Measurements from ENCODE around the gene ASB18.

Gene ASB18

DNA sequence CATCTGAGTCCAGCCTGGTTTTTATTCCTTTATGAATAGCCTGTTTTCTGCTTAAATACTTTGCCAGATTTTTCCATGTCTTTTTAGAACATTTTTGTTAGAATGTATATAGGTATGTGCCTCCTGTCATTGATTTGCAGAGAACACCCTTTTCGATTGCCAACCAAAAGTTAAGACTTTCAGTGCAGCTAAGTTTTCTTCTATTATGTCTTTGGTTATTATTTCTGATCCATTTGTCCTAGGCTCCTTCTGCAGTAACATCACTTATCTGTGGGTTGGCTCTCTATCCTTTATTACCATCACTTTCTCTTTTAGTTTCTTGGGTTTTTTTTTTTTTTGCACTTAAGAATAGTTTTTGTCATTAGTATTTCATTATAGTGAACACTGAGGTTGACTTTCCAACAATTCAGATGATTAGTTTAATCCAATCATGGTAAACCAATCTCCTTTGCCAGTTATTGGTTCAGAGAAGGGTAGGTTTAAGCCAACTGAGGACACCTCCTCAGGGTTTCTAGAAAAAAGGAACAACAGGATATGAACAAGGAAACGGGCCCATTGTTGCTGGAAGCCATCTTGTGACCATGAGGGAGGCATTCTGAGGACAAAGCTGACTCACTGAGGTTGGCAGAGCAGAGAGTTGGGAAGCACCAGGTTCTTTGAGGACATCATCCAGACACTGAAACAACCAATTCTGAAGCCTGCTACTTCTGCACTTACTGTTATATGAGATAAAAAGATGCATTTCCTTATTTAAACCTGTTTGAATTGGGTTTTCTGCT, 58.1 kb downstream of the ASB18 start:
- DNase-seq: no peak

DNA sequence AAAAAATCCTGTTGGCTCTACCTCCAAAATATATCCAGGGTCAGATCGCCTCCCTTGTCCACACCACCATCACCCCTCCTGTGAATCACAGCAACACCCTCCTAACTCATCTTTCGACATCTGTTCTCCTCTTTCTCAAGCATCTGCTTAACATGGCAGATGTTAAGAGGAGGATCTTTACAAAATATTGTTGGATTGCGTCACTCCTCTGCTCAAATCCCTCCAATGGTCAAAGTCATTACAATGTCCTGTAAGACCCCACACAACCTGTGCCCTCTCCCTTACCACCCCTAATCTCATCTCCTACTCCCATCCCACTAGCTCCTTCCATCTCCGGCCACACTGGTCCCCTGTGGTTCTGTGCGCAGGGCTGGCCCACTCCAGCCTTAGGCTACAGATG, 59.3 kb downstream of the ASB18 start:
- DNase-seq: no peak

DNA sequence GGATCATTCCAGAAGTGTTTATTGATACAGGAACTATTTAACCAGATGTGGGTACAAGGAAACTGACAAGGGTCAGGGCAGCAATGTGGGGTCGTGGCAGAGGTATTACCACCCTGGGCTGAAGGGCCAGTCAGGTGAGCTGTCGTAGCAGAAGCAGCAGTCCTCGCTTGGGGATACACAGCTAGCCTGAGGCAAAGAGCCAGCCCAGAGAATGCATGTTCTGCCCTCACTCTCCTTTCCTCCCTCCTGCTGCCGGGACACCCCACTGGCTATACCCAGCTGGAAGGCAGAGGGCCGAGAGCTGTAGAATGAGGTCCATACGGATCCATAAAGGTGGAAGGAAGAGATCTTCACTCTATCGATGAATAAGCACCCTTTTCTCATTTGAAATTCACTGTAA, 63.8 kb downstream of the ASB18 start:
- no peak for DNase-seq

DNA sequence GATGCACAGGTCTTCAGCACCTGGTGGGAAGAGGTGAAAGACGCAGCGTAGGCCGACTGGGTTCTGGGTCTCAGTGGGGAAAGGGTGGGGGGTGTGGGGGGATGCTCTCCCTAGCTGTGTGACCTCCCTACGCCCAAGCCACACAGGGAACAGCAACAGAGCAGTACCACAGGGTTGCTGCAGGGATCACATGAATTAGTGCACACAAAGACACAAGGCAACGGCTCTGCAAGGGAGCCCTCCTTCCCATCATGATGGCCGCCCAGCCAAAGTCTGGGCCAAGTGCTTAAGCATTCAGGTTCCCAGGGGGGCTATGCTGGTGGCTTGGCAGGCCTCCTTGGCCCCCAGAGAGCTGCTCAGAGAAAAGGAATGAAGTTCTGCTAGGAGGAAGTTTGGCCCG, 67.8 kb downstream of the ASB18 start:
- no peak for DNase-seq

- no peak for DNase-seq
These were observed 68.5 kb downstream of the ASB18 start for GRCh38 chr2:236195726-236196125.

DNA sequence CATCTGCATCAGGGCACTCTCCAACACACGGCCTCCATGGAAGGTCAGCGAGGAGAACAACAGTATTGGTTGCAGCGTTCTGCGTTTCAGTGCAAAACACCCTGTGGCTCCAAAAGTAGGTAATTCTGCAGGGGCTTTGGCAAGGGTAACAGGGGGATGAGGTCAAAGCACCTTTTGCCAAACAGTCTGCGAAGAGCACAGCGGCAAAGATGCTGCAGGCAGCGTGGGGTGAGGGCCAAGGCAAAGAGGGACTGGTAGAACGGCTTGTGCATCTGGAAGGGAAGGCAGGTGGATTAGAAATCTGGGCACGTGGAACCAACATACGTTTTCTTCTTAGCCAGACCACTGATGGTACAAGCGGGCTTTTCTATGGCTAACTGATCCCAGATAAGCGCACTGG, 69.4 kb downstream of the ASB18 start:
- DNase-seq: no peak

GRCh38 chr2:236193026-236193425, 71.2 kb downstream of the ASB18 start:
- DNase-seq: no peak

GRCh38 chr2:236190674-236191073, 73.5 kb downstream of the ASB18 start:
- DNase-seq: no peak

DNA sequence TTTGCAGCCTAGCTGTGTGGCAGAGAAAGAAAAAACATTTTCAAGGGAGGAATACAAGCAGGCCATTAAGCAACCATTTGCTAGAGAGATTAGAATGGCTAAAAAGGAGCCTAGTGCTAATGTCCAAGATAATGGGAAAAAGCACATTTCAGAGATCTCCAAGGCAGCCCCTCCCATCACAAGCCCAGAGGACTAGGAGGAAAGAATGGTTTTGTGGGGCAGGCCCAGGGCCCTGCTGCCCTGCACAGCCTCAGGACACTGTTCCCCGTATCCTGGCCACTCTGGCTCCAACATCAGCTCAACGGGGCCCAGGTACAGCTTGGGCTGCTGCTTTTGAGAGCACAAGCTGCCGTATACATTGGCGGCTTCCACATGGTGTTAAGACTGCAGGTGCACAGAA, 79.5 kb downstream of the ASB18 start:
- DNase-seq: no peak

DNA sequence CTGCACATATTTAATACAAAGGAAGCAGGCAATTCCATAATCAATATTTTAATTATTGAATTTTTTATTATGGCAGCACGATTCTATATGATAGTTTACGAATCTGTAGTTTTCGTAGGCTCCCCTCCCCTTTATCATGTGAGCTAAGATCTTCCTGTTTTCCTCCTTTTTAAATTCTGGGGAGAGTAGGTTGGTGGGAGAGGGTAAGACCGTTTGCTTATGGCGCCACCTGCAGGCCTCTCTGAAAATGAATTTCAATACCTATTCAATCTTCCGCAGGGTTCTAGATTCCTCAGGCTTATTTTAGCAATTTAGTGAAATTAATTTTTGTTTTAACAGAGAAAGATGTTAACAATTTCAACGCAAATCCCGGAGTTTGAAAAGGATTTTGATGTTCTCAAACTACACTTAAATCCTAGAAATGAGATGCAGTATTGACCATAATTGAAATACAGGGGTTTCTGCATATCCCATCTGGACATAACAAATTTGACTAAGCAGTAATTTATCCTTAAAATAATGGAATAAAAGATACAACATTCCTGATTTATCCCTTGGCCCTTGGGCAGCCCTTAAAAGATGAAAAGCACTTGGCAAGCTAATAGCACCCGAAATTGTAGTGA, 83.3 kb downstream of the ASB18 start:
- no peak for DNase-seq

DNA sequence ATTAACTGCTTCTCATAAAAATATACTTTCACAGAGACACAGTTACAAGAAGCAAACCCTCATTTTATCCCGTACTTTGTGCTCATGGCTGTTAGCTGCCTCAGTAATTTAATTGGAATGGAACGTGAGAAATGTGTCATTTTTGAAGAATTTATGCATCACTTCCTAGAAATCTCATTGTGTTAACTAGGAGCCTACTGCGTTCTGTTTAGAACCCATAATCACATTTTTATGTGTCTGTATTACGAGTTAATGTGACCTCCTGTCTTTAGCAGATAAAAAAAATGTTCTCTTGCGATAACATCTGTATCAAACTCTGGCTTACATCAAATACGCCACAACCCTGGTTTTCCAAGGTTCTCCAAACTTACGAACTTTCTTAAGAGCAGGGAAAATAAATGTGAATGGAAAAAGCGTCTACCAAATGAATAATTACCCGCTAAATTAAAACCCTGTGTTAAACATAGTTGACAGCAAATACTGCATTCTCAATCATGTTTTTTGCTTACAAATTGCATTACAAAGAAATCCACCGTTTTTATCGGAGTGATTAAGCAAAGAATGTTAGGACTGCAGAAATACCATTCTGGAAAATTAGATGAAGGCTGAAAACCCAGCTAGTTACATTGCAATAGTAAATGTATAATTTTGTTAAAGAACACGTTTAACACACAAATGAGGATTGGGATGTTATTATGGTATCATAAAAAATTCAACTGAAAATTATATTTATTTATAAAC, 84.0 kb downstream of the ASB18 start:
- DNase-seq: no peak

DNA sequence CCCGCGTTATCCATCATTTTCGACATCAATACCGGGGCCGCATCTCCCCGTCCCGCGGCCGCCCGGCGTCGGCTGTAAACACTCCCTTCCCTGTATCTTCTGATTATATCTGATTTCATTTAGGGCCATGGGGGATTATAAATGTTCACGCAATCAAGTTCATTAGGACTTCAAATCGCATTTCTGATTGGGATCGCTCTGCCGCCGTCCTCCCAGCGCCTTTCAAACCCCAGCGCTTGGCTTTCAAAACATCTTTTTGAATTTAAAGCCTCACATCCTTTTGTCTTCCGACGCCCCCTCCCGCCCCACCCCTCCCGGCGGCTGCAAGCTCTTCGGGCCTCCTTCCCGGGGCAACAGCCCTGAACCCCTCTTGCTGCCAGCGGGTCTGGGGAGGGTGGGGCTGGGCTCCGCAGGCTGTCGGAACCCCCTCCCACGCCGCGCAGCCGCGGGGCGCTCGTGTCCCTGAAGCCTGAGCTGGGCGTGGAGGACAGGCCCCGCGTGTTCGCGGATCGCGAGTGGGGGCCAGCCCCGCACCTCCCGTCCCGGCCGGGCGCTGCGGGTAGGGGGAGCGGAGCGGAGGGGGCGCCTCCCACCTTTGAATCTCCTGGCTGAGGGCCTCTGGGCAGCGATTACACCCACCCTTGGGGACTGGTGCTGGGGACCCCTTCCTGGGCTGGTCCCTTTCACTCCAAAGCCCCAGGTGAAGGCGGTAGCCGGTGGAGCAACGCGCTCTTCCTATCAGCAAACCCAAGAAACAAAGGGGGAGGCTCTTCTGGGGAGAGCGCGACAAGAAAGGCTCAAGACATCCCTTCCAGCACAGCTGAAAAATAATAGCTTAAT, 84.8 kb downstream of the ASB18 start:
- DNase-seq: no peak

GRCh38 chr2:236178890-236179235, 85.3 kb downstream of the ASB18 start:
- no peak for DNase-seq

- DNase-seq: no peak
These were observed 86.0 kb downstream of the ASB18 start for GRCh38 chr2:236177967-236178889.

DNA sequence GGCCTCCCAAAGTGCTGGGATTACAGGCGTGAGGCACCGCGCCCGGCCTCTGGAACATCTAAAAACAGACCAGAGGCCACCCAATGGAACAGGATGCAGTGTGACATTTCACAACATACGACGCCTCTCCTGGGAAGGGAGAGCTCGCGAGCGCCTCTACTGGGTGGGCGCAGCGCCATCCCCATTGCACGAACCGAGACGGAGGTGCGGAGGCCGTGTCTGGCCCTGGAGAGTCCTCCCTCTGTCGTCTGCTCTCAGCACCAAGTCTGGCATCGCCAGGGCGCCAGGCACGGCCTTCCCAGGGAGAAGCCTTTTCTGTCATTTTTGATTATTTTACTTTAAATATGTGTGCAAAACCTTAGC, 86.6 kb downstream of the ASB18 start:
- no peak for DNase-seq

GRCh38 chr2:236176951-236177350, 87.3 kb downstream of the ASB18 start:
- DNase-seq: no peak

DNA sequence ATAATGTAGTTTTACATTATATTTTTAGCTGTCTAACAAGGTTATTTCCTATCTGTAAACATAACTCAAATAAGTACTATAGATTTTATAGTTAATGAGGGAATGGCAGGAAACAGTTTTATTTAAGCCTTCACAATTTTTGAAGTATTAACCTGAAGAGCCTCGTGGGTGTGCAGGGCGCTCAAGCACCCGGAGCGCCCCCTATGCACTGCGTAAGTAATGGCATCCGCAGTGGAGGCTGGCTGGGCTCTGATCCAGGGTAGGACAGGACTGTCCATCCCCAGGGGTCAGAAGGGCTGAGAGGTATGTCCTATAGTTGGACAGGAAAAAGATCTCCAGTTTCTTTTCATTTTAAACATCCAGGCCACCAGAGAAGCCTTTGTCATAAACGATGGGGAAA, 87.8 kb downstream of the ASB18 start:
- no peak for DNase-seq

DNA sequence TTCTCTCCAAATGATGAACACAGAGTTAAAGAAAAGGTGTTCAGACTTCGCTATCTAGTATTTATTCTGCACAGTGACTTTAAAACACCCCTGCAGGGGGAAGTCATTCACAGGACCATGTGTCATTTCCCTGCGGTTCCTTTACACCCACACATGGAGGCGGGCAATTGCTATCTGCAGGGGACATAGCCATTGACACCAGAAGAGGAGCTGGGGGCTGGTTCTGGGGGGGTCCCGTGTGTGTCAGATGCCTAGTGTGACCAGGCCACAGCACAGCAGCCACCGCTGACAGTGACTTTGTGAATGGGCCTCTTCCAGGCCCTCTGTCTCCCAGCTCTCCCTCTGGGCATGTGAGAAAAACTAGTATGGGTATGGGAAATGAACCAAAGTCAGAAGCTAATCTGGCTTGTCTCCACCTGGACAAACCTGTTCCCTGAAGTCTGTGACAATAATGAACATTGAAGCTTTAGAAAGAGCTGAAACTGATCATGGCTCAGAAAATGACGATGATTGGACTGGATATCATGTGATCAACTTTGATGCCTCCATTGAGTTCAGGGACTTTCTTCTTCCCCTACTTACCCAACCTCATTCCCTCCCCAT, 88.6 kb downstream of the ASB18 start:
- DNase-seq: no peak

- DNase-seq: no peak
These were observed 90.2 kb downstream of the ASB18 start for GRCh38 chr2:236173729-236174607.

DNA sequence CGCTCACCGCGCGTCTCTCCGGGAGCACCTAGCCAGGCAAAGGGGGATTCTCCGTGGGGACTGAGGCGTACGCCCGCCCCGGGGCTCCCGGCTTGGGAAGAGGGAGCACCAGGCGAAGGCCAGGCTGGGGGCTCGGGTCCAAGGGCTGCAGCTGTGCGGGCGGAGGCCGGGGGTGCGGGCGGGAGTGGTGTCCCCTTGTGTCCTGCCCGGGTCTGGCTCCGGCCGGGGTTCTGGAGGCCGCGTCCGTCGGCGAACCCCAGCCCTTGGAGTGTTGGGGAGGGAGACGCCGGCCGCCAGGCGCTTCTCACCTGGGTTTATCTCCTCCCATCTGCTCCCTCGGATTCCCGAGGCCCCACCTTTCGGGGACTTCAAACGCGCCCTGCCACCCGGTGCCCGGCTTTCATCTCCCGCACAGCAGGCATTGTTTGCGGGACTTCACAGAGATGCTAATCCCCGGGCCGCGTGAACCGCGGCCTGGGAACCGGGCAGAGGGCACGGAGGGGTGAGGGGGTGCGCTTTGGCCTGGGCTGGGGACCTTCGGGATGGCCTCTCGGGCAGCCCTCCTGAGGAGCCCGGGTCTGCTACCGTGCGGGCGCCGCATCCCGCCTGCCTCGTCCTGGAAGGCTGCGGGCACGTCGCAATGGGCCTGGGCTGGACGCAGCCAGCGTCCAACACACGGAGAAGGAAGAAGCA, 91.0 kb downstream of the ASB18 start:
- no peak for DNase-seq
